HG03196 (cell line): Measurements from ENCODE around the gene STRN.
"Not testable (repeated sequence)": the region's sequence is repeated elsewhere in the genome, so short reads cannot be mapped to it uniquely, and the experiment has no call there.

Experiments used
- ATAC-seq: cut with Tn5 transposase; IDR thresholded peaks from one replicate; pipeline ENCODE4 v1.9.1; 2021; ENCODE audit not compliant: unreplicated experiment

The STRN gene

GRCh38 chr2:36849265-36849664, 117.1 kb downstream of the STRN start:
- no peak for ATAC-seq

GRCh38 chr2:36843838-36844237, 122.5 kb downstream of the STRN start:
- no peak for ATAC-seq

- no peak for ATAC-seq
Observed at GRCh38 chr2:36839976-36840617, 126.2 kb downstream of the STRN start.

GRCh38 chr2:36834731-36835524, 131.4 kb downstream of the STRN start:
- no peak for ATAC-seq

DNA sequence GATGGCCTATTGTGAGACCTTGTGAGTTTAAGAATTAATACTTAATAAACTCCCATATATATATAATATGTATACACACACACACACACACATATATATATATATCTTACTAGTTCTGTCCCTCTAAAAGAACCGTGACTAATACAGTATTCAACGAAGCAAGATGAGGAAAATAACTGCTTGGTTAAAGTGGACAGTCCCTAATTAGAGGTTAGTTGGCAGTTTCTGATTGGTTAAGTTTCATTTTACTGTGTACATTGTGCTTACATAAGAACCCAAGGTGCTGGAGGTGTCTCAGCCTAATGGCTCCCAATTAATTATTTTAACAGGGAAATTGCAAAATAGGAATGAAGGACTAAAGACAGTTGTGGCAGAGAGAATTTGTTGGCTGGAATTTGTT, 132.1 kb downstream of the STRN start:
- no peak for ATAC-seq

GRCh38 chr2:36831185-36831584, 135.2 kb downstream of the STRN start:
- ATAC-seq, result no peak

- not testable (repeated sequence) for ATAC-seq
Observed at GRCh38 chr2:36824683-36825082, 141.7 kb downstream of the STRN start.

DNA sequence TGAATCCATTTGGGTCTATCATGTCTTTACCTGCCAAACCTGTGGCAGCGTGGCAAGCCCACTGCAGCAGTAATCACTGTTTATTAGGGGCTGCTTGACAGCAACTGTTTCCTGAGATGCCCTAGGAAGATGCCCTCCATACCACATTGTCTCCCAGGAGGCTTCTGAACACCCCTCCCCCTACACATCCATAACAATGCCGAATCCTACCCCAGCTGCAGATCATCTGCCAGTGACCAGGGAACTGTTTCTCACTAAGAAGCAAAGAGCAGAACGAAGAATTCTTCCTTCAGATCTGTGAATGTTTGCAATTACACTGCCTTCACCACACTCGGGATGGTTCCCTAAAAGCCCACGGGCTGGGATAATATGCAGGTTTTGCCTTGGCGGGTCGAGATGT, 142.1 kb downstream of the STRN start:
- ATAC-seq, result no peak

GRCh38 chr2:36823862-36824261, 142.5 kb downstream of the STRN start:
- ATAC-seq, result no peak

DNA sequence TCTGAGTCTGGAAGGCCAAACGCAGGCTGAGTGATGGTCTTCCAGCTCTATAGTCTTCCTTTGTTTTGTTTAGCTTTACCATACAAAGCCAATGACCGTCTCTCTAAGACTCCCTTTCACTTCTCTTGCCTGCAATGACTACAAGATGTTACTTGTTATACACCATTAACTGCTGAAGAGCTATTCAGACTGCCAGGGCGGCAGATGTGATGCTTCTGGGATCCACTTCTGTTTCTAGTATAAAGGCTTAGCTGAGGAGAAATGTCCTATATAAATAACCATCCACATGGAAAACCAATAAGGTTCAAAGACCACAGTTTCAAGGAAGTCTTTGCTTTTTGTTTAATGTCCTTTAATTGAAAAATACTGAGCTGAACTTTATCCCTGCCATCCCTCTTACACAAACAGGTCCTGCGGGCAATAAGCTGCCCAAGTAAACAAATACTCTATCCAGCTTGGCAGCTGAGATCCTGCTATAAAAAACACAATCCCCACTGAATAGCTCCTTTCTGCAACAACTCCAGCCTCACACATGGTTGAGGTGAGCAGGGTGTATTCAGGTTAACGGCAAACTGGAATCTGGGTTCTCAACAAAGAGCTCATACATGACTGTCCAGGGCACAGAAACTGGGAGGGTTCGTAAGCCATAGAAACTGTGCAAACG, 145.3 kb downstream of the STRN start:
- ATAC-seq, result no peak

GRCh38 chr2:36819095-36819711, 147.1 kb downstream of the STRN start:
- ATAC-seq, result no peak

DNA sequence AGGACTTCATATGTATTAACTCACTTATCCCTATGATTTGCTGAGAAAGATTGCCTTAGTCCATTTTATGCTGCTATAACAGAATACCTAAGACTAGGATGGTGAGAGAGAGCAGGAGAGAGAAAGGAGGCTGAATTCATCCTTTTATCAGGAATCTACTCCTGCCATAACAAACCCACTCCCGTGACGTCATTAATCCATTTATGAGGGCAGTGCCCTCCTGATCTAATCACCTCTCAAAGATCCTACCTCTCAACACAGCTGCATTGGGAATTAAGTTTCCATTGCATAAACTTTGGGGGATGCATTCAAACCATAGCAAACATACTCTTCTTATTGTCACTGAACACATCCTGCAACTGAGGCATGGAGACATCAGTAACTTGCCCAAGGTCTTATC, 147.8 kb downstream of the STRN start:
- ATAC-seq, result no peak

DNA sequence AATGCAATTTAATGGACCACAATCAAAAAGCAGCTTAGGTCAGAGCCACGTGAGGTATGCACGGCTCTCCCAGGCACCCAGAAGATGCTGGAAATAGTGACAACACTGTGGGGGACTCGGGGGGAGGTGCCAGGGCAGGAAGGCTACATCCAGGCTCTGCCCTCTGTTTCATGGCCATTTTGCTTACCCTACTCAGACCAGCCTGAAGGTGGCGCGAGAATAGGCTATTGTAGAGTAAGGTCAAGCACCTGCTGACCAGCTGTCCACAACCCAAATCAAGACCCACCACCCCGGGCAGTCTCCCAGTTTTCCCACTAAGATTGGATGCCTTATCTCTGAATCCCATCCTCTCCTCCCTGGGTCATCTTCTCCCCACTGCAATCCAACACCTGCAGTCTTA, 154.1 kb downstream of the STRN start:
- ATAC-seq, result no peak

DNA sequence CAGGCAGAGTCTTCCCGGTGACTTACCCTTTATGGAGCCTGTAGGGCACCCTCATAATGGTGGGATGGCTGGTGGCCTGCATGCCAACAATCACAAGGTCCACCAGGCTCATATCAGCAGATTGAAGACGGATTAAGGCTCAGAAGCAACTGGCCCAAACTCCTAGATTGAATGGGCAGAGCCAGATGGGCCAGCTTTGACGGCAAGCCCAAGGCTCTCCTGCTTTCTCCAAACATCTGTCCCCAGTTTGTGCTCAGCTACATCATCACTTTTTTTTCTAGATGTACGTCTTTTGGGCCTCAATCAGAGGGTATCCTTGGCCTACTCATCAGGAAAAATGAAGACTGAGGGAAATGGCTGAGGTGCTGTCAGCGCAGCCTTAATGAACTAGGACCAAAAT, 155.3 kb downstream of the STRN start:
- no peak for ATAC-seq

DNA sequence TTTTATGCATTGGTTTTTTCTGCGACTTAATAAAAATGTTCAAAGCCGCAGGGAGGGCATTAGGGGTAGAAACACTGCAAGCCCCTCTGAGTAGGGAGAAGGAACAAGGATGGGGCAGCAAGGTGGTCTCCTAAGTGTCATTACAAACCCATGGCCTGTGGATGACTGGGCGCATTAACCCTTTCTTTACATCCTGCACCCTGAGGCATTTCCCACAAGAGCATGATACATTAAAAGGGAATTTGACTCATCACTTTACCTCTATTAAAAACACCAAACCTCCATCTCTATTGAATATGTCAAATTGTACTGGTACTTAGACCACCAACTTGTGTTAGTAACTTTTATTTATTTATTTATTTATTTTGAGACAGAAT, 157.3 kb downstream of the STRN start:
- no peak for ATAC-seq

GRCh38 chr2:36808386-36809068, 157.8 kb downstream of the STRN start:
- no peak for ATAC-seq

GRCh38 chr2:36807223-36807886, 159.0 kb downstream of the STRN start:
- ATAC-seq, result no peak

DNA sequence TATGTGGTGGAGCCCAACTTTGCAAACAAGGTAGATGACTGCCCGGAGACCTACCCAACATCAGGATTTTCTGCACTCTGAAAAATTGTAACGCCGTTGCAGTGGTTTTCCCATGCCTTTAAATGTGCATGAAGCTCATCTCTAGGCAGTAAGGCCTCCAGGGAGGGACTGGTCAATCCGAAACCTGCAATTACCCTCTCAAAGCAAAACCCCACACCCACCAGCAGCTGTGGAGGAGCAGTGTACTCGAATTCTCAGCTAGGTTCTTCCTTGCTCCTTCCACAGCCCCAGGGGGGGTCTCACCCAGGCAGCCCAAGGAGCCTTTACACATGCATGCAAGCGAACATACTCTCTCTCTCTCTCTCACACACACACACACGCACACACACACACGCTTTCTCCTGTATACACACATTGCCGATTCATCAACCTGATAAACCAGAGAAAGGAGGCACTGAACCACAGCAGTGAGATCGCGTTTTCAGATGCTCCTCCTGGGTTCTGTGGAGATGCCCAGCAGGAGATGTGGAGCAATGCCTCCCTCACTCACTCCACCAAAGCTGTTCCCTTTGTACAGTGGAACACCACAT, 160.6 kb downstream of the STRN start:
- no peak for ATAC-seq

GRCh38 chr2:36802952-36803351, 163.4 kb downstream of the STRN start:
- no peak for ATAC-seq

GRCh38 chr2:36801088-36801487, 165.2 kb downstream of the STRN start:
- no peak for ATAC-seq
